GM18870 (cell line): ENCODE data around the gene DCUN1D4.

ENCODE experiments used
- ATAC-seq: cut with Tn5 transposase; IDR thresholded peaks from one replicate; pipeline ENCODE4 v1.9.1; 2021; ENCODE audit warnings: moderate library complexity; ENCODE audit not compliant: unreplicated experiment

The DCUN1D4 gene

GRCh38 chr4:51958199-51958968 is 115.4 kb downstream of the DCUN1D4 start:
- ATAC-seq, result no peak

- ATAC-seq, result no peak
Observed at GRCh38 chr4:51960486-51960885, 117.5 kb downstream of the DCUN1D4 start.

- no peak for ATAC-seq
Observed at GRCh38 chr4:51963841-51964517, 121.0 kb downstream of the DCUN1D4 start.

GRCh38 chr4:51965862-51966261 is 122.9 kb downstream of the DCUN1D4 start:
- ATAC-seq, result no peak
